GM19397 (cell line): ENCODE measurements around the gene JCAD.
"Not testable (repeated sequence)": the region's sequence is repeated elsewhere in the genome, so short reads cannot be mapped to it uniquely, and the experiment has no call there.

Source experiments
- ATAC-seq: cut with Tn5 transposase; IDR thresholded peaks from one replicate; pipeline ENCODE4 v1.9.1; 2021; ENCODE audit warnings: mild to moderate bottlenecking, moderate library complexity; ENCODE audit not compliant: unreplicated experiment

Gene JCAD, protein sequence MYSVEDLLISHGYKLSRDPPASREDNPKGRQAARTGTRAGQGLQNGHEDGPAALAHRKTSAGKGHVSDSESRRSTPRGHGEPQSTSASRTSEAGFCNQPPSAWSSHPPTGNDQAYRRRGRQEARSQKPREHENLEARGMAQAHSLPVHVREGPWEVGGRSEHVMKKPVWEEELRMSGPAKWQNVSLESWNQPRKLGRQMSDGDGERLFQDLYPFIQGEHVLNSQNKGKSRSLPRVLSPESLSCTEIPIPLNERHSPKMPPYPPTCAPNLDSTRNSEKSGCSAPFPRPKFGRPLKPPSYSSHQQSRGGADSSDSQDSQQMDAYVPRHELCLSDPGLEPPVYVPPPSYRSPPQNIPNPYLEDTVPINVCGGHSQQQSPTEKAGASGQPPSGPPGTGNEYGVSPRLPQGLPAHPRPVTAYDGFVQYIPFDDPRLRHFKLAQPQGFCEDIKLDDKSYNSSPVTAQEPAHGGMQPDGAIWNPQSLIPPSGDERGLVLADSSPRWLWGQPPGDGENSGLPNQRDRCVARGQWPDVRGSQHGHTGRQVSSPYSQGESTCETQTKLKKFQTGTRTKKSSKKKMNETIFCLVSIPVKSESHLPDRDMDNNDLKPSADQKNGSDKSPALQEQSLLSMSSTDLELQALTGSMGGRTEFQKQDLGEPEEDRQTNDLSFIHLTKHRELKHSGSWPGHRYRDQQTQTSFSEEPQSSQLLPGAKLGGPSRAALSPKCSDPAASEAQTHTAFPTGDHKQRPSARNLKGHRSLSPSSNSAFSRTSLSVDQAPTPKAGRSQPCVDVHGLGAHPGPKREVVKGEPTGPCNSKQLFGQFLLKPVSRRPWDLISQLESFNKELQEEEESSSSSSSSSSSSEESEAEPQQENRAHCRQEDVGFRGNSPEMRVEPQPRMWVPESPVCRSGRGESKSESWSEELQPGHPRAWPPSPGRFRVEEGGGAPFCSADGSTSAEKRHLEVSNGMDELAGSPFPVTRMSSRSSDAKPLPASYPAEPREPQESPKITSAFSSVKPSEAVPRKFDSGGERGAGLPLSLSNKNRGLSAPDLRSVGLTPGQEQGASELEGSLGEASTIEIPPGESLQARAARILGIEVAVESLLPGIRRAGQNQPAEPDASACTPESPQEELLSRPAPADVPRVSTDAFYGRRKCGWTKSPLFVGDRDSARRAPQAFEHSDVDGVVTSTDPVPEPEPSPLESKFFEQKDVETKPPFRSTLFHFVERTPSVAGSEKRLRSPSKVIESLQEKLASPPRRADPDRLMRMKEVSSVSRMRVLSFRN (N-terminal part only)

DNA sequence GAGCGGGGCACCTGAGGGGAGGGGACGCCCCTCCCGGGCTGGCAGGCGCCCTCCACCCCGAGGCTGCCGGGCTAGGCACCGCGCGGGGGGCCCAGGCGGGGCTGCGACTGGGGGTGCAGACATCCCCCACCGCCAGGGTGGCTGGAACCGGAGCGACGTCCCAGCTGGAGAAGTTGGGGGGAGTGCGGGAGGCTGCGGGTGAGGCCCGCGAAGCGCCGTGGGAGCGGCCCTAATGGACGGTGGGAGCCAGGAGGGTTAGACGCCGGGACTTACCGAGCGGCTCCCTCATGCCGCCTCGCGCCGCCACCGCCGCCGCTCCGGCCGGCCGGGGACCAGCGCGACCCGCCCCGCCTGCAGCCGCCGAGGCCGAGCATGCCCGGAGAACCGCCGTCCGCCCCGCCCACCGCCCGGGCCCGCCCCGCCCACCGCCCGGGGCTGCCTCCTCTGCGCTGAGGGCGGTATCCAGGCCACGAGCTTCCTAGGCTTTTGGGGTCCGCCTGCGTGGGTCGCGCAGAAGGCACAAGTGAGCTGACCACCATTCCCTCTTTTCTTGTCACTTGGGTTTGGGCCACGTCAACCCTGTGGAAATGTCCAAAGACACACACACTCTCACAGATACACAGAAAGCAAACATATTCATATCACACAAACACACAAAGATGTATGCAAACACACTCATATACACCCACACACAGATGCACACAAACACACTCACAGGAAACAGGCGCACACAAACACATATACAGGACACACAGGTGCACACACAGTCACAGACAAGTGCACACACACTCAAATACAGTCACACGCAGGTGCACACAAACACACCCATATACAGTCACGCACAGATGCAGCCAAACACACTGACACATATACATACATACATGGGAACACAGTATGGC is at the start of gene JCAD:
Gene JCAD, minus strand, starts transcription at position 378 of the 899 bp plus-strand sequence. CDS start 11,774 bp downstream, outside the sequence.
- peak; percentile 79 for ATAC-seq

GRCh38 chr10:30106987-30107386 is 47.6 kb upstream of the JCAD start:
- no peak for ATAC-seq

DNA sequence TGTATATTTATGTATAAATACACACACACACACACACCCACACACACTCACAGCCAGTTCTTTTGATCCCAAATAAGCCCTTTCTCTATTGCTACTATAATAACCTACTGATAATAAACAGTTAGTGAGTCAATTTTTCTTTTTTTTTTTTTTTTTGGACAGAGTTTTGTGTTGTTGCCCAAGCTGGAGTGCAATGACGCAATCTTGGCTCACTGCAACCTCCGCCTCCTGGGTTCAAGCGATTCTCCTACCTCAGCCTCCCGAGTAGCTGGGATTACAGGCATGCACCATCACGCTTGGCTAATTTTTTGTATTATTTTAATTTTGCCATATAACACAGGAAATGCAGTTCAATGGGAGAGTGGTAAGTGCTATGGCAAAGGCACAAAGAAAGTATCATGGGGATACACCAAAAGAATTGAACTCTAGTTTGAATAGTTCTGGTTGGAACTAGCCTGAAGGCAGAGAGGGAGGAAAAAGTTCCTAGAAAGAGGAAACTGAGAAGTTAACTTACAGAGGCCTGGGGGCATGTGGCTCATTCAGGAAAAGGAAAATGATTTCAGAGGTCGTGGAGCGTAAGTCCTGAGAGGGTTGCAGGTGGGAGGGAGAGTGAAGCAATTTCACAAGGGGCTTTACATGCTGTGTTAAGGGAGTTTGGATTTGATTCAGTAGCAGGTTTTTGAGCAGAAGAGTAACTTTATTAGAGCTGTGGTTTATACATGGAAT is 44.4 kb upstream of the JCAD start:
- no peak for ATAC-seq

DNA sequence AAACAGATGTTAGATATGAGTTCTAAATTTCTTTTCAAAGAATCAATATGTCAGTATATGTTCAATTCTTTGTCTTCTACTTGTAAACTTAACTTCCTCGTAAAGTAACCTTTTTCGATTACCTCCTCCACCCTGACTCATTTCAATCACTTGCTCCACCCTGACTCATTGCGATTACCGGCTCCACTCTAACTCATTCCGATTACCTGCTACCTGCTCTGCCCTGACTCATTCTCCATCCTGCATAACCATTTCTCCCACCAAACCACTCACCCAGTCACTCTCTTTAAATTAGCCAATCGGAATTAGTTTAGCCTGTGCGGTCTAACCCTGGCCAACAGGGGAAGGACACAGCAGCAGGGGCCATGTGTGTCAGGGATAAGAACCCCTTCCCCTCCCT is 40.3 kb upstream of the JCAD start:
- not testable (repeated sequence) for ATAC-seq

- no peak for ATAC-seq
Measured at GRCh38 chr10:30099101-30099500, 39.7 kb upstream of the JCAD start.

- ATAC-seq, result no peak
Measured at GRCh38 chr10:30098629-30099028, 39.2 kb upstream of the JCAD start.

DNA sequence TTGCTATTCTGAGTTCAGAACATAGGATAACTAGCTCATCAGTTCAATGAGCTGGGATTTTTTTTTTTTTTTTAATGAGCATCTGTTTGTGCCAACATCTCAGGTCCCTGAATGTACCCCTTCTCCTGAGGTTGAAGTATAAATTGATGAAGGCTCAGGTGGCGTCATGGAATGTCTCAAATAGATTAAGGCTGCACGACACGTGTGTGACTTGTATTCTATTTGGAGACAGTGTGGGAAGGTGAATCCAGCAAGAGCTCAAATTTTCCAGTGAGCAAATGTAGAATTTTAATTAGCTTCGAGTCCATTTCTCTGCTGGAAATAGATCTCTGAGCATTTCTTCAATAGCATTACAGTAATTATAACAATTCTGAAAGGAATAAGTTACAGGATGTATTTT is 37.2 kb upstream of the JCAD start:
- no peak for ATAC-seq

DNA sequence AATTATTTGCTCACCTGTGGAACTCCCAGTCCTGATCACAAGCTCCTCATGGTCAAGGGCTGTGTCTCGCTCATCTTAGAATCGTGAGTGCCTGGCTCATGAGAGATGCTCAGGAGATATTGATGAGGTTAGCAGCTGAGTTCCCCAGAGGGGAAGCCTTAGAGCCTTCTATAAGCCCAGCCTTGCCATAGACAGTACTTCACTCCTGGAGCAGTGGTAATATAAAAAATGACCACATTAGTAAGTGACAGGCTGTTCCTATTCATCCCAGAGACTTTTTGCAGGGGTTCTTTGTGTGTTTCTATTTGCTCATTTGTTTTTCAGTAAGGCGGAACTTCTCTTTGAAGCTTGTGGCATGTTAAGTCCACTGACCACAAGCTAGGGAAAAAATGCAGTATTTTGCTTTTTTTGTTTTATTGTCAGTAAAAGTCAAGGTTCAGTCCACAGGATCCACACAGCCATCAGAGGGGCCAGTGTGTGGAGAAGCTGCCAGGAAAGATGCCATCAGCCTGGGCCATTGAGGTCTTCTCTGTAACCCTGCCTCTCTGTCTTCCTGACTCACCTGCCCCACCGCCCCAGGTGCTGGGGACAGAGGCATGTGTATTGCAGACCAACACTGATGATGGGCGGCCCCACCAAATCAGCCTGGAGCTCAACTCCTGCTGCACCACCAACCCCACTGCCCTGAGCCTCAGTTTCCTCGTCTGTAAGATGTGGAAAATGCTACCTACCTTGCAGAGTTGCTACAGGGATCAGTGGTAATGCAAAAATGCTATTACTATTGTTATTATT is 36.4 kb upstream of the JCAD start:
- no peak for ATAC-seq

DNA sequence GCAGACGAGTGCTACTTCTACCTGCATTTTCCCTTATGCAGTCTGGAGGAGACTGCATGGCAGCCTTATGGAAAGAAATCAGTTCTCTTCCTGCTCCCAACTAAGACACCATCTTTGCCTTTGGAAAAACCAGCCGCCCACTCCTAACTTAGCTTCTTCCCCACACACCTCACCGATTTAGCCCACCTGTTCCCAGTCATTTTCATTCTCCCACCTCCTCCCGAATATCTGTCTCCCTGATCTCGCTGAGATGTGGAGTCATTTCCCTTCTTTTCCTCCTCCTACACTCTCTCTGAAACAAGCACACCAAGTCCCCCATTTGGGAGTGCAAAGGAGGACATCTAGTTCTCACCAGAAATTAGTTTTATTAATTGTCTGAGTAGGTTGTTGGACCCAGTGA is 35.2 kb upstream of the JCAD start:
- ATAC-seq, result no peak

- no peak for ATAC-seq
Measured at GRCh38 chr10:30093303-30093950, 34.0 kb upstream of the JCAD start.

DNA sequence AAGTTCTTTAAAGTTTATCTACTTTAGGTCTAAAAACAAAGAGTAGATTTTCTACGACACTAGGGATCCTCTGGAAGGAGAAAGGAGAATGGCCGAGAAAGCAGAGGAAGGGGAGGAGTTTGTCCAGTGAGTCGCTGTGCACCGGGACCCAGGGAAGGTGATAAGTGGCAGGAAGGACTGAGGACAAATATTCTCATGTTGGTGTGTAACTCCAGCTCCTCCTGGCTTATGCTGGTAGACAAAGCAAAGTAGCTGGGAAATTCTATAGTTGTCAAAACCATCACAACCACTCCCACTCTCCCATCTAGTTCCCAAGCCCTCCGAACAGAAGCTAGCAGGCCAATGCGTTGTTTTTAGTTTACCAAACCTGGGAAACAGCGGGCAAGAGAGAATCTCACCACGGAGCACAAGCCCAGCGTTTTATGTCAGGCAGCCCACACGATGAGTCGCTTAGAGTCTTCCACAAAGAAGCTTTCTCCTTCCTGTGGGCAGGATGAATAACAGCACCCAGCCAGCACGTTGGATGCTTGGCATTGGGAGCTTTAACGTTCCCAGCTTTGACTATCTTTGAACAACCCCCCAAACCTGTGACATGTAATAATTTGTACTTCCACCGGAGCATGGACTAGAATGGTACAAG is 32.9 kb upstream of the JCAD start:
- no peak for ATAC-seq

- no peak for ATAC-seq
Measured at GRCh38 chr10:30091136-30091535, 31.8 kb upstream of the JCAD start.

DNA sequence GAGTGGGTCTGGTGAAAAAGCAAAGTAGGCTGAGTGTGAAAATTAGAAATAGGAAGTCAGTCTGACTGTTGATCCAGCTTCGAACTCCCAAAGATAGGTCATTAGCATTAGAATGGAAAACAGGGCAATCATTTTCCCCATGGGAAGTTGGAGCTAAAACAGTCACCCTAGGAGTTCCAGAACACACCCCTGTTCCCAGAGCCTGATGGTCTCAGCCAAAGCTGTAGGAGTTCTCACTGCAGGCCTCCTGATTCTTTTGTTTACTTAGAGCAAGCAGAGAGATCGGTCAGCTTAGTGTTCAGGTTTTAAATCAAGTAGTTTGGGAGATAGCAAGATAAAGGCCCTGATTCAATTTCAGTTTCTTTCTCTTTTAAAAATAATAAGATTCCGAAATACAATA is 28.8 kb upstream of the JCAD start:
- no peak for ATAC-seq

GRCh38 chr10:30083934-30084333 is 24.5 kb upstream of the JCAD start:
- ATAC-seq, result no peak

DNA sequence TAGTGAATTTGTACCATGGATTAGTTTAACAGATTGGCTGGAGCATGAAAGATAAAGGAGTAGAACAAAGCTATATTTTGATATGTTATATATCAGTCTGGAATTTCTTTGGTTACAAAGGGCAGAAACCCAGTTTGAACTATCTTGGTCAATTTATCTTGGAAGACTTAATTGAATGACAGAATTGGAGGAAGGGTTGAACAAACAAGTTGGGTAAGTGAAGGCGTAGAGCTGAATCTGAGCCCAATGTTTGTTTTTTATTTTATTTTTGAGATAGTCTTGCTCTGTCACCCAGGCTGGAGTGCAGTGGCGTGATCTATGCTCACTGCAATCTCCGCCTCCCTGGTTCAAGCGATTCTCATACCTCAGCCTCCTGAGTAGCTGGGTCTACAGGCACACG is 21.8 kb upstream of the JCAD start:
- ATAC-seq, result no peak

DNA sequence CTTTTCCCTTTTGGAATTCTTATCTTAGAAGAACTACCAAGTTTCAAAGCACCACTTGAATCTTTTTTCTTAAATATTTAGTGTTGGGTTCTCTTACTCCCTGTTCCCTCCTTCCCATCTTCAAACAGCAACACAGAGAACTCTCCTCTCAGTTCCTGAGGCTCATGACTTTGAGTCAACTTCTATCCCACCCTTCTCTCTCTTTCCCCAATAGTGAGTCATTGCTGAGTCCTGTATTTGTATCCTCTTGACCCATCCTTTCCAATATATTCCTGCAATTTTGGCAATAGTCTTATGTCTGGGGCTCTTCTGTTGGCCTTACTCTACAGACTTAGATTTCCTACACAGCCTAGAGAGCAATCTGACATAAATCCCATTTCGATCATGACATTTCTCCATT is 20.8 kb upstream of the JCAD start:
- no peak for ATAC-seq

DNA sequence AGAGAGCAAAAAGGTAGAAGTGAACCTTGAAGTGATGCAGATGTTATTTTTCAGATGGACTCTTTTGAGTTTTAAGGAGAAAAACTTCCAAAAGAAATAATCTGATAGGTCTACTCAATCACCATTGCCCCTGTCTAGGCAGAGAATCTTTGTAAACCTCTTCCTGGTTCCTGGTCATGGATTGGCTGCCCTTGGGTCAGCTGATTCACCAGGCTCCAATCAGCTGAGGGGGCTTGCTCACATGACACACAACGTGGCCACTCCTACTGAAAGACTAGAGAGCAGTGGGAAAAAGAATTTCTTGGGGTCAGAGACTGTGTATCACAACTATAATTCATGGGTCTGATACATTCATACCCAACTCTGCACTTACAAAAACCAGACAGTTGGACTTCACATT is 20.0 kb upstream of the JCAD start:
- ATAC-seq, result no peak

DNA sequence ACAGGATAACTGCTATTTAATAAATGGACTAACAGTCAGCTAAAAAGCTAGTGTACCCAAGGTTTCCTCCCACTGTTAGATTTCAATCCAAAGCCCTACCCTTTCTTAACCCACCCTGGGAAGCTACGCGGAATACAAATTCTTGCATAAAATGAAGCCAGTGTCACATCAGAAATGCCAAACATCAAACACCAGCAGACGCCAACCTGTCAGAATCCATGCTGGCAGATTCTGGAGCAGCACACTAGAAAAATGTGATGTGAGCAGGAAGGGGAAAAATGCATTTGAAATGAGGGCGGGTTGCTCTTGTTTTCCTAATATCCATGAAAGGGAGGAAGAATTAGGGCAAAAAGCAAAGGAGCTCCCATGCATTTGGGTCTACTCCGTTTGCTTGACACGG is 16.1 kb upstream of the JCAD start:
- ATAC-seq, result no peak
